GM21529 (cell line): Measurements from ENCODE around the gene PURA.

Experiments used
- ATAC-seq: cut with Tn5 transposase; IDR thresholded peaks from one replicate; pipeline ENCODE4 v1.9.1; 2021; ENCODE audit not compliant: unreplicated experiment

The PURA gene

DNA sequence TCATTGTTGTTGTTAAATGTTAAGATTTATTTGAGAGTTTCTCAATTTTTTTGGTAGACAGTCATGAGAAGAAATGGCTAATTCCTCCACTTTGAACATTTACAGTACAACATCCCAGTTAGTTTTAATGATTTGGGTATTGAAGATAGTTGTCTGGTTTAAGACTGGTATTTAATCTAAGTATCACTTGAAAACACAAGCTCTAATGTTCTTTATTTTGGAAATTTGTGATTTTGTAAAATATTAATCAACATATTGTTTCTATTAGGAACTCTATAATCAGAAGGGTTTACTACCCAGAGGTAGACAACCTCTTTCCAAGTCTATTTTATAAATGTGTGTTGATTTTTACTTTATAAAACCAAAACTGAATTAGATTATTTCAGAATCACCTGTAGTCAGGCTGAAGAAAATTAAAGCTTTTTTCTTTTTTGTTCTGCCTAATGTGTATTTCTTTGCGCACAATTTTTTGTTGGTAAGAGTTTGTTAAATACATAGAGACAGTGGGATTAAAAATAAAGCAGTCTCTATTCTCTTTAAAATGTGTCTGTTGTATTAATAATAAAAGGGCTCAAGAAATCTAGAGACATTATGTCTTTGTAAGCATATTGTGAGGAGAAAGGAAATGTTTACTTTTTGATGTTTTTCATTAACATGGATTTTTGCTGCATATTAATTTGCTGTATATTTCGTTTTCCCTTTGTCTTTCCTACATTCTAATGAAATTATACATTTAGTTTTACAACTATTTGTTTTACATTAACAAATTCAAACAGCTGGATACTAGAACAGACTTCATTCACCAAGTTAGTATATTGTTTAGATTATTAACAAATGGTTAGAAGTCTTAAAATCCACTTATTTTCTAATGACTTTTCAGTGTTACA lies 3.9 kb upstream of the PURA start:
- no peak for ATAC-seq

DNA sequence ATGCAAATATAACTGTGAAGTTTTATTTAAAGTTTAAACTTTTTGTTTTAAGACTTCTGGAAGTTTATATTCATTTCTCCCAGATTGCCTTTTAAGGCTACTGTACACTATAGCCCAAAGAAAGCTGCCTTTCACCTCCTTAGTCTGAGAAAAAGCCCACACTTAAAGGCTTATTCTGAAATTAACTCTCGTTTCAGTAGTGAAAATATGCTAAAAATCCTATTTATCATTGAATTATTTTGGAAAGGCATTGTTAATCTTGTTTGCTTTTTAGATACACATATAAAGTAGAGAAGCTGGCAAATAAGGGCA lies 3.3 kb upstream of the PURA start:
- ATAC-seq = no peak

- no peak for ATAC-seq
These were observed 2.7 kb upstream of the PURA start for GRCh38 chr5:140111011-140111858.

DNA sequence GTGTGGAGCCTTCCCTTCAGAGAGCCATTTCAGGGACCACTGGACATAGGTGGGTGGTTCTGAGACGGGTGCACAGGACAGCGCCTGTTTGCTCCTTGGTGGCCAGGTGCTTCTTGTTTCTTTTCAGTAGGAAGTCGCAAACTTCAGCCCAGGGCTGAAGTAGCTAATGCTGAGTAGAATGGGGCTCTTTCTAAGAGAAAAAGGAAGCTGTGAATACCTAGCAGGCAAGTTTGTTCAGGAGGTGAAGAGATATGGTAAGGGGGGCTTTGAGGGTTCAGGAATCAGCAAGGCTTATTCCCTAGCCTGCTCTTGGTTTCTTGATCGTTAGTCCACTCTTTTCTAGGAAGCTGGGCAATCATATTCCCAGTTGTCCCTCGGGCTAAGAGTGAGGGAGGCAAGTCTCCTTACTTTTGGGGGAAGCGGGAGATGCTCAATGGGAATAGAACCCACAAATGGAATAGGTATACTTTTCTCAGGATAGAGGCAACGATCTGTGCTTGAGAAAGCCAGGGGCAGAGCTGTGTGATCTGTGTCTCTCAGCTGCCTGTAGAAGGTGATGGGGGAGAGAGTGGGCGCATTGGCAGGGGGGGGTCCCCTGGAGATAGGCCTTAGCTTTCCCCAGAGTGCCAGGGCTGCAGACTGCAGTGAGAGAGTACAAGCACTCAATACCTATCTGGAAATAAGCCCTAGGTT lies 1.9 kb upstream of the PURA start:
- ATAC-seq = no peak

DNA sequence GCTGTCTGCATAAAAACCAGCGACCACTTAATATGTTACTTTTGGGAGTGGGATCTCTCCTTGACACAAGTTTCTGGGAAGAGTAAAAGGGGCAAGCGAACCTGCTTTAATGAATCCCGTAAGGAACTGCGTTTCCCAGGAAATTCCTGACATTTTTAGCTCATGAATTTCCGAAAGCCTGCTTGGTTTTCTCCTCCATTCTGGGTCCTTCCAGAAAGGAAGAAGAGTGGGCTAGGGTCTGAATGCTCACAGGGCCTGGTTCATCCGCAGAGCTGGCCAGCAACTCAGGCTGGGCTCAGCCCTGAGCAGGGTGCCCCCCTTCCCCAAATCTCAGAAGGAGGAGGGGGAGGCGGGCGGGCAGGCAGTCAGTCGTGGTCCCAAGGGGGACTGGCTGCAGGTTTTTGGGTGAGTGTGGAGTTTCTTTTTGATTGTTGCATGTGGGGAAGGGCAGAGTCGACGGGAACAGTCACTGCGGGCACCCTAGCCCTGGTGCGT lies 1.2 kb upstream of the PURA start:
- ATAC-seq = no peak

DNA sequence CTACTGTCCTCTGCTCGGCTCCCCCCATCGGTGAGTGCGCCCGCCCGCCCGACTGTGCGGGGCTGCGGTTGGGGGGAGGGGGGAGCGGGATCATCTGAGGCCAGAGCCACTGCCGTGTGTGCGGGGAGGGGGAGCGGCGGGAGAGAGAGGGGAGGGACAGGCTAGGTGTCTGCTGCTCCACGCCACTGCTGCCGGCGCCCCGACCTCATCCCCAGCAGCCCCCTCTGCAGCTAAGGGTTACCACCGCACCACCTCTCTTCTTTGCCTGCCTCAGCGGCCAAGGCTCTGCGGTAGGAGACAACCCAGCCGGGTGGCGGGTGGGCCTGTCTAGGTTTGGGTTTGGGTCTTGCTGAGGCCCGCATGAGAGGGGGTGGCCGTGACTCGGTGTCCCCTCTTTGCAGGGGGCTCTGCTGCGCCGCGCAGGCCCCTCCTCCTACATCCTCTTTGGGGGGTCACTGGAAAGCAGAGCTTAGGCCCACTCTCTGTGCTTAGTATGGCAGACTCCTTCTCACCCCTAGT lies 670 bp upstream of the PURA start:
- no peak for ATAC-seq

GRCh38 chr5:140114341-140115185 lies 654 bp downstream of the PURA start:
- ATAC-seq = peak; percentile 33

DNA sequence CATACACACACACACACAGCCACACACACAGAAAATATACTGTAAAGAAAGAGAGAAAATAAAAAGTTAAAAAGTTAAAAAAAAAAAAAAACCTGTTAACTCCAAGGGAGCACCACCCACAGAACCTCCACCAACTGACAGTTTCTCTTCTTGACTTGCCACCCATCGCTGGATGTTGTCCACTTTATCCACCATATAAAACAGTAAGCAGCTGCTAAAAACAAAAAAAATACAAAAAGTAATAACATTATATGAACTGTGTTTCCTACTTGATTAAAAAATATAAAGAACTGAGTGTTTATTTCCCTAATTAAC lies 1.2 kb downstream of the PURA start:
- ATAC-seq = no peak

GRCh38 chr5:140116716-140117115 lies 2.8 kb downstream of the PURA start:
- no peak for ATAC-seq

DNA sequence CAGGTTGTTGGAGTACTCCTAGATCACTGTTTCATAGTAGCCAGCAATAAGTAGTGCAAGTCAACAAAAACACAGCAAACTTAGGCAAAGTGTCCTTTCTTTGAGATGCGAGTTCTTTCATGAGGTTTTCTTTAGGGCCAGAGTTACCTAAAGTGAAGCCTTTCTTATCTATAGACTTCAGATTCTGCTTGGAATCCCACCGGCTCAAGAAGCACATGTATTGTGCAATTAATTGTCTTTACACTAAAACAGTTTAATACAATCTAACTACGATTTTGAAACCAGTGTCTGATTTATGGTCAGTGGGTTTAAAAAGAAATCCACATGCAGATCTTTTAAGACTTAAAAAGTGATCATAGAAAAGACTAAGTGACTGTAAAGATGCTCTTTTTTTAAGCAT lies 3.6 kb downstream of the PURA start:
- ATAC-seq = no peak

GRCh38 chr5:140118302-140118936 lies 4.5 kb downstream of the PURA start:
- no peak for ATAC-seq

DNA sequence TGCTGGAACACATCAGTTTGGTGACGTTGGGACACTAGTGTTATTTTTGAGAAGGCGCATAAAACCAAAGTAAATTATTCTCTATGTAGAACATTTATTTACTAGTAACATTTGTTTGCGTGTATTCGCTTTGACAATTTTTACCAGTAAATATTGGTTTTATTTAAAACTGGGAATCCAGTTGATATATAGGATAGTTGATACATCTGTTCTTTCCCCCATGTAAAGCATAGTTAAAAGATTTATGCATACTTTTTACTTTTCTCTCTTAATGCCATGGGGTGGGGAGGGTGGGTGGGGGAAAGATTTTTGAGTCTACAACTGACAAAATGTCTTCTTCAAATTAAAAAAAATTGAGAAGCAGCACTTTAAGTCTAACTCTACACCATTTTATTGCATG lies 11.7 kb downstream of the PURA start, which contains the start of gene IGIP:
IGIP (plus strand) TSS at position 301 of the 400 bp plus-strand sequence. CDS start 2,540 bp downstream, outside the sequence.
- no peak for ATAC-seq

- ATAC-seq = no peak
These were observed 12.6 kb downstream of the PURA start for GRCh38 chr5:140126315-140127012.

DNA sequence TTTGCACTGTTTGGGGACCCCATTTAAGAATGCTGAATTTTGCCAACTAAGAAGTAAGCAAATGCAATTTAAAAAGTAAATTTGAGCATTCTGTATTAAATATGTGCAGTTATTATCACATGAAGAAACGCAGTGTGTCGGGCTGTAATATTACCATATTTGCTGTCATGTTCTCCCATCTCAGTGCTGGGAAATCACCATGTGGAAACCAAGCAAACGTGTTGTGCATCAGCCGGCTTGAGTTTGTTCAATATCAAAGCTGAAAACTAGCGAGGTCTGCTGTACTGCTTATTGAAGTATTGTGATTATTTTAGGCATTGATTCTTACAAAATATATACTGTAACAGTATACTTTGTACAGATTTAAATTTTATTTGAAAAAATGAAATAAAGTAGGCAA lies 14.5 kb downstream of the PURA start:
- ATAC-seq = no peak

DNA sequence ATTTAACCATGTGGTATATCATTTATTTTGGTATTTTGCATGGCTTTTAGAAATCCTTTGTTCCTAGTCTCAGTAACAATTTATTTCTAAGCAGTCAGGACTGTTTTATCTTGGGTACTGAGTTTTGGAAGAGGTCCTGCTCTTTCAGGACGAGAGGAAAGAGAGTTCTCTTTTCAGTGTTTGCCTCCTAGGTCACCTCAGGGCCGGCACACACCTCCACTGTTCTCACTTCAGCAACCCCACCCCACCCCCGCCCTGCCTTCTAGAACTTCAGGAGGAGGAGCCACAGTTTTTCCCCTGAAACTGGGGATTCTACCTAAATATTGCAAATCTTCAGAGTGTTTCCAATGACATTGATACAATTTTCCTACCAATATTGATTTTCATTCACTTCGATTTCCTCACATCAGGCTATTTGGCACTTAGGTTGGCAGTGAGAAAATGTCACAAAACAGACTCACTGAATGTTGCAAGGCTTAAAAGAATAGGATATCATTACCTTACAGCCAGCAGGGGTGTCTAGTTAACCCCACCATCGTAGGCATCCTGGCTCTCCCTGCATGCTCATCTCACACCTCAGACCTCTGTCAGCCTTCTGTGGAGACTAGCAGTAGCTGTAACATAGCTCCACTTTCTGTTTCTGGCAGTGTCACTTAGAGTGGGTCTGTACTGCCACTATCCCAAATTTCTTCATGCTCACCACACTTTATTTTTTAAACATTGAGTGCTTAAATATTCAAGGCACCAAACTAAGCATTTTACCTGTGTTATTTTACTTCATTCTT lies 17.2 kb downstream of the PURA start:
- ATAC-seq = no peak

DNA sequence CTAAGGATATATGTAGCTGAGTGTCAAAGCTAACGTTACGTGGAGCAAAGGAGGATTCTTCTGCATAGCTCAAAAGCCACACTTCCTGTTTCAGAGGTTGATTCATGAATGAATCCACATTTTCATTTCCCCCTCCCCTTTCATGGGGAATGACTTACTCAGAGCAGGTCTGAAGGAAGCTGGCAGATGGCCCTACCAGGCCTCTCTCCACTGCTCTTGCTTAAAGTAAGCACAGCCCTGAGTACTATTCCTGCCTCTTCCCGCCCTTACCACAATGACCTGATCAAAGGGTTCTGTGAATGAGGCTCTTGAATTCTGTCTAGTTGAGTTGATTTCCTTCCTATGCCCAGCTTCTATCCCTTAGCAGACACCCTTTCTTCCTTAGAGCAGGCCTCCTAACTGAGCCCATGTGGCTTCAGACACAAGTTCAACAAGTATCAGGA lies 18.1 kb downstream of the PURA start:
- ATAC-seq = no peak

- no peak for ATAC-seq
These were observed 19.7 kb downstream of the PURA start for GRCh38 chr5:140133514-140134167.
